IPS-20b (cell line): ENCODE measurements around the gene SPATA7.
A peak's percentile ranks its signal among the peaks of the same experiment; 100 is the strongest.

Experiments used
- H3K27ac ChIP-seq: one replicate; pipeline ENCODE4 v1.5.1; 2013; ENCODE audit warnings: low read length
- H3K27me3 ChIP-seq: 2 replicates; pipeline ENCODE4 v1.6.1; 2013; ENCODE audit warnings: mild to moderate bottlenecking, low read length, inconsistent platforms; ENCODE audit not compliant: insufficient read depth
- H3K36me3 ChIP-seq: 2 replicates; pipeline ENCODE4 v1.6.1; 2013; ENCODE audit warnings: low read depth, mild to moderate bottlenecking, inconsistent platforms, low read length, moderate library complexity; ENCODE audit not compliant: insufficient read depth
- H3K4me1 ChIP-seq: 2 replicates; pipeline ENCODE4 v1.6.1; 2013; ENCODE audit warnings: mild to moderate bottlenecking, control low read depth, inconsistent platforms, low read length, moderate library complexity; ENCODE audit not compliant: insufficient read depth
- H3K4me3 ChIP-seq: 2 replicates; pipeline ENCODE4 v1.5.1; 2013; ENCODE audit warnings: mild to moderate bottlenecking, low read length, inconsistent platforms
- H3K9ac ChIP-seq: 2 replicates; pipeline ENCODE4 v1.6.1; 2013; ENCODE audit warnings: low read depth, mild to moderate bottlenecking, inconsistent platforms, low read length, moderate library complexity
- H3K9me3 ChIP-seq: 2 replicates; pipeline ENCODE4 v1.6.1; 2013; ENCODE audit warnings: mild to moderate bottlenecking, low read depth, low read length, inconsistent platforms; ENCODE audit not compliant: insufficient read depth

Gene SPATA7, protein sequence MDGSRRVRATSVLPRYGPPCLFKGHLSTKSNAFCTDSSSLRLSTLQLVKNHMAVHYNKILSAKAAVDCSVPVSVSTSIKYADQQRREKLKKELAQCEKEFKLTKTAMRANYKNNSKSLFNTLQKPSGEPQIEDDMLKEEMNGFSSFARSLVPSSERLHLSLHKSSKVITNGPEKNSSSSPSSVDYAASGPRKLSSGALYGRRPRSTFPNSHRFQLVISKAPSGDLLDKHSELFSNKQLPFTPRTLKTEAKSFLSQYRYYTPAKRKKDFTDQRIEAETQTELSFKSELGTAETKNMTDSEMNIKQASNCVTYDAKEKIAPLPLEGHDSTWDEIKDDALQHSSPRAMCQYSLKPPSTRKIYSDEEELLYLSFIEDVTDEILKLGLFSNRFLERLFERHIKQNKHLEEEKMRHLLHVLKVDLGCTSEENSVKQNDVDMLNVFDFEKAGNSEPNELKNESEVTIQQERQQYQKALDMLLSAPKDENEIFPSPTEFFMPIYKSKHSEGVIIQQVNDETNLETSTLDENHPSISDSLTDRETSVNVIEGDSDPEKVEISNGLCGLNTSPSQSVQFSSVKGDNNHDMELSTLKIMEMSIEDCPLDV

GRCh38 chr14:88385212-88386101 lies at the start of gene SPATA7:
Gene SPATA7 (plus strand): TSS chr14:88385657. CDS start chr14:88385819, 162 bp downstream.
- Histone ChIP-seq H3K9me3 (no peaks in the 10 kb centered on the region), H3K36me3 (no peaks in the 10 kb centered on the region), H3K4me3 (peak within 1 kb of the TSS; percentile 89), H3K27ac (no peak within 1 kb of the TSS), H3K9ac (peak within 1 kb of the TSS; percentile 82; the same call in 1 of the 2 replicates), H3K4me1 (peaks cover 7% of the 10 kb centered on the region; the same call in 1 of the 2 replicates), H3K27me3 (peaks cover 9% of the 10 kb centered on the region; the same call in 1 of the 2 replicates)

GRCh38 chr14:88340357-88340756 lies 45.1 kb upstream of the SPATA7 start:
- no peaks in the 10 kb centered on the region for H3K36me3 ChIP-seq
- H3K4me1 ChIP-seq = 0 out of 2 replicates have a peak, but pooled peaks cover 3% of the 10 kb centered on the region
- no peaks in the 10 kb centered on the region for H3K27me3 ChIP-seq
- no peak overlapping the region for H3K4me3 ChIP-seq
- no peaks in the 10 kb centered on the region for H3K9me3 ChIP-seq
- no peak overlapping the region for H3K9ac ChIP-seq
- H3K27ac ChIP-seq = no peak overlapping the region

- Histone ChIP-seq H3K4me1 (0 out of 2 replicates have a peak, but pooled peaks cover 3% of the 10 kb centered on the region), H3K9me3 (no peaks in the 10 kb centered on the region), H3K4me3 (no peak overlapping the region), H3K36me3 (no peaks in the 10 kb centered on the region), H3K27ac (no peak overlapping the region), H3K27me3 (no peaks in the 10 kb centered on the region), H3K9ac (no peak overlapping the region)
Observed at GRCh38 chr14:88342980-88343379, 42.5 kb upstream of the SPATA7 start.

GRCh38 chr14:88346048-88346639 lies 39.3 kb upstream of the SPATA7 start:
- H3K9me3 ChIP-seq = no peaks in the 10 kb centered on the region
- H3K27me3 ChIP-seq = no peaks in the 10 kb centered on the region
- H3K27ac ChIP-seq = no peak overlapping the region
- 0 out of 2 replicates have a peak, but pooled peaks cover 3% of the 10 kb centered on the region for H3K4me1 ChIP-seq
- no peaks in the 10 kb centered on the region for H3K36me3 ChIP-seq
- H3K4me3 ChIP-seq = no peak overlapping the region
- H3K9ac ChIP-seq = no peak overlapping the region

DNA sequence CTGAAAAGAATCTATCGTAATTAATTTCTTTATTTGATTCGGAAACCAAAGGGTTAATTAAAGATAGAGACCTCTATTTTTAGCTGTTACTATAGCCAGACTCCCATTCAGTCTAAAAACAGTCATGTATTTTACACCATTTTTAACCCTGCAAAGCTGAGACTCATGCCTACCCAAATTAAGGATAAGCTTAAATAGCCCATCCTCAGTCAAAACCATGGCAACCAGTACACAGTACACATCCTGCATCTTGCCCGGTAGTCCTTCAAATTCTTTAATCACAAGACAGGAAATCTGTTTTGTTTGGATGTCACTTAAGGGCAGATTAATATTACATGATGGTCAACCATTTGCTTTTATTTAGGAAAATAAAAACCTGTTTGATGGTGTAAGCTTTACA lies 36.9 kb upstream of the SPATA7 start:
- no peak overlapping the region for H3K9ac ChIP-seq
- H3K4me1 ChIP-seq = 0 out of 2 replicates have a peak, but pooled peaks cover 3% of the 10 kb centered on the region
- no peak overlapping the region for H3K4me3 ChIP-seq
- no peaks in the 10 kb centered on the region for H3K36me3 ChIP-seq
- no peaks in the 10 kb centered on the region for H3K27me3 ChIP-seq
- H3K9me3 ChIP-seq = no peaks in the 10 kb centered on the region
- H3K27ac ChIP-seq = no peak overlapping the region

DNA sequence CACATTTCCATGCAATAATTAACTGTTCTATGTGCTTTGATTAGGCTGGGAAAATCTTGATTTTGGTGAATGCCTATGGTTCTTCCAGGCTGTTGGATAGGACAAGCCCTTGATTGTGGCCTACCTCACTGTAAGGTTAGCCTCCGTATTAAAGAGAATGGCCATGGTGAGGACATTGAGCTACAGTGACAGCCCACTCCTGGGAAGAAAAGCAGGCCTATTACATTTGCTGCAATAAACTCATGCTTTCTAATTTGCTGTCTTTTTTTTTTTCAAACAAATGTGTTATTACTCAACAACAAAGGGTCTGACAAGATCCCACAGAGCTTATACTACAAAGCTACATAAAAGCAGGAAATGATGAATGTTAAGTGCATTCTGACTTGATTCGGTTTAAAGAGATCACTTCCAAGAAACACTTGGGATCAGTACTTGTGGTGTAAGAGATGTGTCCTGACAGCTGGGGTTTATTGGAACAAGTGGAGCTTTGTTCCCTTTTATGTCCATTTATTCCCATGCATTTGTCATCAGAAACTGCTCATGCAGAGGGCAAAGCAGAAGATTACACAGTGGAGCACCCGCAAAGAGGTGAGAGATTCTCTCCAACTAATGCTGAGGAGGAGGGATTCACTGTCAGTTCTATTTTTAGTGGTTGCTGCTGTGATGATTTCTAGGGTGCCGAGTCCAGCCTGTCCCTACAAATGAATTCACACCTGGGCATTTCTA lies 33.3 kb upstream of the SPATA7 start:
- H3K27ac ChIP-seq = no peak overlapping the region
- H3K4me1 ChIP-seq = 0 out of 2 replicates have a peak, but pooled peaks cover 3% of the 10 kb centered on the region
- no peaks in the 10 kb centered on the region for H3K9me3 ChIP-seq
- no peaks in the 10 kb centered on the region for H3K36me3 ChIP-seq
- no peaks in the 10 kb centered on the region for H3K27me3 ChIP-seq
- no peak overlapping the region for H3K4me3 ChIP-seq
- no peak overlapping the region for H3K9ac ChIP-seq

DNA sequence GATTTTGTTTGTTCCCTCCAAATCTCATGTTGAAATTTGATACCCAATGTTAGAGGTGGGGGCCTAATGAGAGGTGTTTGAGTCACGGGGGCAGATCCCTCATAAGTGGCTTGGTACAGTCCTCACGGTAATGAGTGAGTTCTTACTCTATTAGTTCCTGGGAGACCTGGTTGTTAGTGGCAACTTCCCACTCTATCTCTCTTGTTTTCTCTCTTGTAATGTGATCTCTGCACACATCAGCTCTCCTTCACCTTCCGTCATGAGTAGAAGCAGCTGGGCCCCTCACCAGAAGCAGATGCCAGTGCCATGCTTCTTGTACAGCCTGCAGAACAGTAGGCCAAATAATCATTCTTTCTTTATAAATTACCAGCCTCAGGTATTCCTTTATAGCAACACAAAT lies 32.8 kb upstream of the SPATA7 start:
- H3K4me1 ChIP-seq = 0 out of 2 replicates have a peak, but pooled peaks cover 3% of the 10 kb centered on the region
- H3K27me3 ChIP-seq = no peaks in the 10 kb centered on the region
- no peaks in the 10 kb centered on the region for H3K36me3 ChIP-seq
- H3K4me3 ChIP-seq = no peak overlapping the region
- H3K27ac ChIP-seq = no peak overlapping the region
- H3K9ac ChIP-seq = no peak overlapping the region
- no peaks in the 10 kb centered on the region for H3K9me3 ChIP-seq

DNA sequence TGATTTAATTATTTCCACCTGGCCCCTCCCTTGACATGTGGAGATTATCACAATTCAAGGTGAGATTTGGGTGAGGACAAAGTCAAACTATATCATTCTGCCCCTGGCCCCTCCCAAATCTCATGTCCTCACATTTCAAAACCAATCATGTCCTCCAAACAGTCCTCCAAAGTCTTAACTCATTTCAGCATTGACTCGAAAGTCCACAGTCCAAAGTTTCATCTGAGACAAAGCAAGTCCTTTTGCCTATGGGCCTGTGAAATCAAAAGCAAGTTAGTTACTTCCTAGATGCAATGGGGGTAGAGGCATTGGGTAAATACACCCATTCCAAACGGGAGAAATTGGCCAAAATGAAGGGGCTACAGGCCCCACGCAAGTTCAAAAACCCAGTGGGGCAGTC lies 31.1 kb upstream of the SPATA7 start:
- no peaks in the 10 kb centered on the region for H3K36me3 ChIP-seq
- H3K4me3 ChIP-seq = no peak overlapping the region
- H3K27ac ChIP-seq = no peak overlapping the region
- no peaks in the 10 kb centered on the region for H3K9me3 ChIP-seq
- H3K27me3 ChIP-seq = no peaks in the 10 kb centered on the region
- H3K4me1 ChIP-seq = 0 out of 2 replicates have a peak, but pooled peaks cover 3% of the 10 kb centered on the region
- no peak overlapping the region for H3K9ac ChIP-seq

DNA sequence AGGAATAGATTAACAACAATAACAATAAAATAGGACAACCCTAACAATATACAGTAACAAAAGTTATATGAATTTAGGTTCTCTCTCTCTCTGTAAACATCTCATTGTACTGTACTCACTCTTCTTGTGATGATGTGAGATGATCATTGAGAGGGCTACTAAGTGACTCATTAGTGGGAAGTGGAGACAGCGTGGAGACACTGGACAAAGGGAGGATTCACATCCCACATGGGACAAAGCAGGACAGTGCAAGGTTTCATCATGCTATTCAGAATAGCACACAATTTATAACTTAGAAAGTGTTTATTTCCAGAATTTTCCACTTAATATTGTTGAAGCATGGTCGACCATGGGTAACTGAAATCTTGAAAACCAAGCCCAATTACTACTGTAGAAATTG lies 26.0 kb upstream of the SPATA7 start:
- Histone ChIP-seq H3K27me3 (no peaks in the 10 kb centered on the region), H3K9ac (no peak overlapping the region), H3K27ac (no peak overlapping the region), H3K4me3 (no peak overlapping the region), H3K4me1 (peaks cover 23% of the 10 kb centered on the region; the same call in 1 of the 2 replicates), H3K36me3 (no peaks in the 10 kb centered on the region), H3K9me3 (no peaks in the 10 kb centered on the region)

- H3K4me3 ChIP-seq = no peak overlapping the region; the same call in 1 of the 2 replicates
- H3K36me3 ChIP-seq = no peaks in the 10 kb centered on the region
- H3K9ac ChIP-seq = no peak overlapping the region
- H3K4me1 ChIP-seq = peaks cover 37% of the 10 kb centered on the region; the same call in 1 of the 2 replicates
- H3K27ac ChIP-seq = no peak overlapping the region
- peaks cover 5% of the 10 kb centered on the region; the same call in 1 of the 2 replicates for H3K9me3 ChIP-seq
- H3K27me3 ChIP-seq = no peaks in the 10 kb centered on the region
Observed at GRCh38 chr14:88363644-88364043, 21.8 kb upstream of the SPATA7 start.
